ENCODE data around the gene VTCN1.
"Not testable (repeated sequence)": the region's sequence is repeated elsewhere in the genome, so short reads cannot be mapped to it uniquely, and the experiment has no call there.

Gene VTCN1

GRCh38 chr1:117106478-117106877, 104.2 kb downstream of the VTCN1 start:
- DNase-seq (ENCODE audit: low read depth): no peak
- no peak for TF ChIP-seq CTCF (IDR thresholded peaks at IDR 0.05; ENCODE audit: low read depth, low read length, missing control alignments)
- no peak overlapping the region for H3K4me3 ChIP-seq (ENCODE audit: low read depth, low read length)

- no peak overlapping the region for H3K4me3 ChIP-seq (ENCODE audit: low read depth, low read length)
- no peak for TF ChIP-seq CTCF (IDR thresholded peaks at IDR 0.05; ENCODE audit: low read depth, low read length, missing control alignments)
- no peak for DNase-seq (ENCODE audit: low read depth)
Measured at GRCh38 chr1:117105722-117106121, 105.0 kb downstream of the VTCN1 start.

- TF ChIP-seq CTCF (IDR thresholded peaks at IDR 0.05; ENCODE audit: low read depth, low read length, missing control alignments): no peak
- no peak overlapping the region for H3K4me3 ChIP-seq (ENCODE audit: low read depth, low read length)
- DNase-seq (ENCODE audit: low read depth): no peak
Measured at GRCh38 chr1:117104986-117105385, 105.7 kb downstream of the VTCN1 start.

- not testable (repeated sequence) for H3K4me3 ChIP-seq (ENCODE audit: low read depth, low read length); DNase-seq (ENCODE audit: low read depth)
Measured at GRCh38 chr1:117101858-117102257, 108.9 kb downstream of the VTCN1 start.

GRCh38 chr1:117101334-117101733, 109.4 kb downstream of the VTCN1 start:
- no peak for DNase-seq (ENCODE audit: low read depth)
- no peak for TF ChIP-seq CTCF (IDR thresholded peaks at IDR 0.05; ENCODE audit: low read depth, low read length, missing control alignments)
- H3K4me3 ChIP-seq (ENCODE audit: low read depth, low read length): no peak overlapping the region

GRCh38 chr1:117098287-117098890, 112.3 kb downstream of the VTCN1 start:
- no peak overlapping the region for H3K4me3 ChIP-seq (ENCODE audit: low read depth, low read length)
- TF ChIP-seq CTCF (IDR thresholded peaks at IDR 0.05; ENCODE audit: low read depth, low read length, missing control alignments): no peak
- DNase-seq (ENCODE audit: low read depth): no peak

- no peak for DNase-seq (ENCODE audit: low read depth)
- no peak overlapping the region for H3K4me3 ChIP-seq (ENCODE audit: low read depth, low read length)
- TF ChIP-seq CTCF (IDR thresholded peaks at IDR 0.05; ENCODE audit: low read depth, low read length, missing control alignments): no peak
Measured at GRCh38 chr1:117097443-117097842, 113.3 kb downstream of the VTCN1 start.

Measured in GM12864 (cell line).